ENCODE measurements around the gene B4GALT1.

GRCh38 chr9:33076046-33077004 lies 90.8 kb downstream of the B4GALT1 start, which contains the start of gene SMU1:
- TF ChIP-seq, protein P1, sequence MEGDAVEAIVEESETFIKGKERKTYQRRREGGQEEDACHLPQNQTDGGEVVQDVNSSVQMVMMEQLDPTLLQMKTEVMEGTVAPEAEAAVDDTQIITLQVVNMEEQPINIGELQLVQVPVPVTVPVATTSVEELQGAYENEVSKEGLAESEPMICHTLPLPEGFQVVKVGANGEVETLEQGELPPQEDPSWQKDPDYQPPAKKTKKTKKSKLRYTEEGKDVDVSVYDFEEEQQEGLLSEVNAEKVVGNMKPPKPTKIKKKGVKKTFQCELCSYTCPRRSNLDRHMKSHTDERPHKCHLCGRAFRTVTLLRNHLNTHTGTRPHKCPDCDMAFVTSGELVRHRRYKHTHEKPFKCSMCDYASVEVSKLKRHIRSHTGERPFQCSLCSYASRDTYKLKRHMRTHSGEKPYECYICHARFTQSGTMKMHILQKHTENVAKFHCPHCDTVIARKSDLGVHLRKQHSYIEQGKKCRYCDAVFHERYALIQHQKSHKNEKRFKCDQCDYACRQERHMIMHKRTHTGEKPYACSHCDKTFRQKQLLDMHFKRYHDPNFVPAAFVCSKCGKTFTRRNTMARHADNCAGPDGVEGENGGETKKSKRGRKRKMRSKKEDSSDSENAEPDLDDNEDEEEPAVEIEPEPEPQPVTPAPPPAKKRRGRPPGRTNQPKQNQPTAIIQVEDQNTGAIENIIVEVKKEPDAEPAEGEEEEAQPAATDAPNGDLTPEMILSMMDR (IDR thresholded peaks at IDR 0.05) = no peak
- peak; percentile 75 to 80 for TF ChIP-seq POLR2A (IDR thresholded peaks at IDR 0.05)
- TF ChIP-seq EP300 (IDR thresholded peaks at IDR 0.05) = peak in 1 of 4 donors; percentile 77

Data from sigmoid colon (tissue), 4 donors.